ENCODE measurements around the gene NINL.
"Not testable (repeated sequence)": the region's sequence is repeated elsewhere in the genome, so short reads cannot be mapped to it uniquely, and the experiment has no call there.

Gene NINL

DNA sequence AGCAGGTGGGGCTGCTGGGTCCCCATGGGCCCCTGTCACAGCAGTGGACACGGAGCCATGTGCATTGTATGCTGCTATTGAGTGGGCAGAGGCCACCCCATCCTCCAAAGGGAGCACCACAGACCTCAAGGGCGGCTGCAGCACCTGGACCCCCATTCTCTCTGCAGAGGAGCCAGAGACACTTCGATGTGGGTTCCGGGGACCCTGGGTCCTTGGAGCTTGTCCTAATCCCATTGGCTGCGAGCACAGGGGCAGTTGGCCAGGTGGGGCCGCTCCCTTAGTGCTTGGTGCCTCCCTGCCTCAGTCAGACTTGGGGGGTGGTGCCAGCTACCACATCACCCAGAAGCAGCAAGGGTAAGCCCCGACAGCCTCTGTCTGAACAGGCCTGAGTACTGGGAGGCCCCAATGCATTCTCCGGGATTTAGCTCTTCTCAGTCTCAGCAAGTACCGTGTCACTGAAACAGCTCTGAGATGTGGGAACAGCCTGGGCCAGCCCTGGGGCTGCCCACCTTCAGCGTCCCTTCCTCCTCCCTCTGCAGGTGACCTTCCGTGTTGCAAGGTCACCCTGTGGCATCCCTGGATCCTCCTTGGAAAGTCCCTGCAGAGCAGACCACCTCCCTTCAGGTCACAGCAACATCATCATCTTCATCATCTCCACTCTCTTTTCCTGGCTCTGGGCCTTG, 104.0 kb downstream of the NINL start:
- no peak for DNase-seq

DNA sequence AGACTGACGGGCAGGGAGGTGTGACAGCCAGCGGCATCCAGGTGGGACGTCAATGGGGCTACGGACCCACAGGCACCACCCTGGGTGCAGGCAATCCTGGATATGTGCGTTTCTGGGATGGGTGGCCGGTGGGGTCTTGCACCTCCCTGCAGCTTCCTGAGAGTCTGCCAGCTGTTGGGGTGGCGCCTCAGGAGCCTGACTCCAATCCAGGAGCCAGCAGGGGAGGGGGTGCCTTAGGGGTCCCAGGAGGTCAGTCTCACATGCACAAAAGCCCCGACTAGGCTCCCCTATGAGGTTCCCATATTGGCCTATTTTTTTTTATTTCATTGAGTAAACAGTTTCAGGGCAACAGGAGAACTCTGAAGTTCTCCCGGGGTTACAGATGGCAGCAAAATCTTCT, 104.5 kb downstream of the NINL start:
- DNase-seq, result no peak

DNA sequence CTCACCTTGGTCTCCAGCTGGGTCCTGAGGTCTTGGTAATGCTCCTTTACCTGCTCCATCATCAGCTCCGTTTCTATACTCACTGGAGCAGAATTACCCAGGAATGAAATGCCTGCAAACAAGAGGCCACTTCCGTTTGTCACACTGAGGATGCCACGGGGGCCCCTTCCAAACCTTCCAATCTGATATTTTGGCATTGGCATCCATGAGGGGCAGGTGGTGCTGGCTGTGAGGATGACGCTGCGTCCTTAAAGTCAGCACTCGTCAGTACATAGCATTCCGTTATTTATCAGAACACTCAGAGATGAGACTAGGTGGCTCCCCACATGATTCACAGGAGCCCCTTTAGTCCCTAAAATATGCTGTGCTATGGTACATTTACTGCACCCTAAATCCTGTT, 105.2 kb downstream of the NINL start:
- DNase-seq, result no peak

DNA sequence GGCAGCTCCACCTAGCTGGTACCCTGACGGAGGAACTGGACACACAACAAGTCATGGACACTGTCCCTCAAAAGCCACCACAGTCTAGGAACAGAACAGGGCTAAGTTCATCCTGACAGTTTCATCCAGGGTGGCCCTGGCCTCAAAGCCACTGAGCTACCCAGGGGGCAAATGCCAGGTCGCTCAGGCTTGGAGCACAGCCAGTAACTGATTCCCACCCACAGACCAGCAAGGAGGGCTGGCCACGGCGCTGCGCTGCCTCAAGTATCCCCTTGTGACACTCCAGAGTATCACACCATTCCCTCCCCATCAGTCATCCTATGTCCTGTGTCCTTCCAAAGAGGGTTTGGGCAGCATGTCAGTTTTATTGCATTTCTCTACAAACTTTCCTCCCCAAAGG, 105.7 kb downstream of the NINL start:
- no peak for DNase-seq

DNA sequence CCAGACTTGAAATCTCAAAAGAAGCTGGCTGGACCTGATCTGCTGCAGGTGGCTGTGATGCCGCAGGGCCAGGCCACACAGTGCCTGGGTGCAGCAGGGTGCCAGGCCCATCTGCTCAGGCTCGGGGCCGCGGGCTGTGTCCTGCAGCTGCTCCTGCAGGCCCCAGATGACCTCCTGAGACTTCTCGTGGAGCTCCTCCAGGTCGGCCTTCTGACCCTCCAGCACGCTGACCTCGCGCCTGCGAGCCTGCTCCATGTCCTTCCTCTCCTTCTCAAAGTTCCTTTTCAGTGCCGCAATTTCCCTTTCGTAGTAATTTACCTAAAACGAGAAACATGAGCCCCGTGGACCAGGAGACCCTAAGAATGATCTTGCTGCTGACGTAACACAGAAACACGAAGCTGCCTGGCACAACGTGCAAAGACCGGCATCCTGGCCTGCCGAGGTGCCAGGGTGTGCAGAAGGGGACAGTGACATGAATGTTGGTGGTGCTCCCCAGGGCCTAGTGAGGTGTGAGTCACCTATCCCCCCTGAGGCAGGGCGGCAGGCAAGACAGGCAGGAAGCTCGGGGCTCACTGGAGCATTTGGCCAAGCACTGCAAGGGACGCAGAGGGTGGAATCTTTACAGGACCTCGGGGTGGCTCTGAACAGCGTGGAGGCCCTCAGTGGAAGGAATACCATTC, 106.3 kb downstream of the NINL start:
- DNase-seq, result no peak

DNA sequence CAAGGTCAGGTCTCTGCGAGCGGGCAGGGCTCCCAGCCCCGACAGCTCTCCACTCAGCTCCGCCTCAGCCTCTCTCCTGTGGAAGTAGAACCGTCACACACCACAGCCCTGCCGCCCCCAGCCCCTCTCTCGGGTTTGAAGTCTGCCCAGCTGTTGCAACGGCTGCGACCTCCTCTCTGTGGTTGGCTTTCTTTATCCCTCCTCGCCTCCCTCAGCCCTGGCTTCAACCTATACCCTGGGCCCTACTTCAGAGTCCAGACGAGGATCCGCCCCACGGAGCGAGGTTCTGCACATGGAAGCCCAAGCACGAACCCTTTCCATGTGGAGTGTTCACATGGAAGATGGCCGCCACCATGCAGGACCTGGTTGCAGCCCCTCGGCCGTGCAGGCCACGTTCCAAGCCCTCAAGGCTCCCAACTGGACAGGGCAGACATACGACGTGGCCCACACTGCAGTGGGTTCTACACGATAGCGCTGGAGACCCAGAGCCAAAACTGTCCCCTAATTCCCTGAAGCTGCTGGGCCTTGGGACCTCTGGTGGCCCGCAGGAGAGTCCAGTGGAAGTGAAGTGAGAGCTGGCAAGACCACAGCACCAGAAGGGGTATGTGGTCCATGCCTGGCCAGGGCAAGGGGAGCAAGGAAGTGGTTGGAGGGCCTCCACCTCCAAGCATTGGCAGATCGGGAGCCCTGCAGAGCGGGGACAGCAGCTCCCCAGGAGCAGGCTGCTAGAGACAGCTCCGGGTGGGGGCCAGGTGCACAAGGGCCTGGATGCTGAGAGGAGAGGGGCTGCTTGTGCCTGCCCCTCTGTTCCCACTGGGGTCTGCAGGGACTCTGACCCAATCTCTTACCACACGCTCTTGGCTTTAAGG, 108.1 kb downstream of the NINL start:
- no peak for DNase-seq

DNA sequence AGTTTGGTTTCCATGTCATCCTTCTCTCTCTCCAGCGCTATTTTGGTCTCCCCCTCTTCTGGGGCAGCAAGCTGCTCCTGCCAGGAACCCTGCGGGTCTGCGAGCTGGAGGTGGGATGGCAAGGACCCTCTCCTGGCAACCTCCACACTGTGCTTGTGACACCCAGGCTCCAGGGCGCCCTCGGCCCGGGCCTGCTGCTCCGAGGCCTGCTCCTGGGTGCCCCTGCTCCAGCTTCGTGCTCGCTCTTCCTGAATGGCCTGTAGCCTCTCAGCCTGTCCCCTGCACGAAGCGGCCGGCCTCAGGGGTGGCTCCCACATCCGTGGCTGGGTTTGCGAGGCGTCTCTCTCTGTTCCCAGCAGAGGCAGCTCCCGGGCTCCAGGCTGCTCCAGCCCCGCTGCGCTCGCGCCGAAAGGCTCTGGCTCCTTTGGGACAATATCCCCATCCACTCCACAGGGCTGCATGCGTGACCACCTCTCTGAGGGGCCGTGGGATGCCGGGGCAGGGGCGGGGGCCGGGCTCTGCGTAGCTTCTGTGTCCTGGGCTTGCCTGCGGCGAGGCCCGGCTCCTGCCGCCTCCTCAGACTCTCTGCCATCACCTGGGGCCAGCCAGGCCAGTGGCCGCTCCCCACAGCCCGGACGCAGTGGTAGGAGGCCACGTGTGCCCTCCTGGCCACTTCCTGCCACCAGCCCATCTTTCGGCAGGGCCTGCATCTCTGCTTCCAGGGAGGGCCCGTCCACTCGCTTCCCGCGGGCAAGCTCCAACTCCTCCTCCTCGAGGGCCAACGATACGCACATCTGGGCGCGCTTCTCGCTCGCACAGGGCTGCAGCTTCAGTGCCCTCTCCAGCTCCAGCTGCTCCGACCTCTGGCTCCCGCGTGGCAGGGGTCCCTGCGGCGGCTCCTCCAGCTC, 109.0 kb downstream of the NINL start:
- DNase-seq, result no peak

DNA sequence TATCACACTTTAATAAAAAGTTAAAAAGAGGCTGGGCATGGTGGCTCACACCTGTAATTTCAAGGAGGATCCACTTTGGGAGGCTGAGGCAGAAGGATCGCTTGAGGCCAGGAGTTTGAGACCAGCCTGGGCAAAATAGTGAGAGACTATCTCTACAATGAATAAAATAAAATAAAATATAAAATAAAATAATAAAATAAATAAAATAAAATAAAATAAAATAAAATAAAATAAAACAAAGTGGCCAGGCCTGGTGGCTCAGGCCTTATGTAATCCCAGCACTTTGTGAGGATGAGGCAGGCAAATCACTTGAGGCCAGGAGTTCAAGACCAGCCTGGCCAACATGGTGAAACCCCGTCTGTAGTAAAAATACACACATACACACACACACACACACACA, 112.0 kb downstream of the NINL start:
- DNase-seq, result not testable (repeated sequence)

DNA sequence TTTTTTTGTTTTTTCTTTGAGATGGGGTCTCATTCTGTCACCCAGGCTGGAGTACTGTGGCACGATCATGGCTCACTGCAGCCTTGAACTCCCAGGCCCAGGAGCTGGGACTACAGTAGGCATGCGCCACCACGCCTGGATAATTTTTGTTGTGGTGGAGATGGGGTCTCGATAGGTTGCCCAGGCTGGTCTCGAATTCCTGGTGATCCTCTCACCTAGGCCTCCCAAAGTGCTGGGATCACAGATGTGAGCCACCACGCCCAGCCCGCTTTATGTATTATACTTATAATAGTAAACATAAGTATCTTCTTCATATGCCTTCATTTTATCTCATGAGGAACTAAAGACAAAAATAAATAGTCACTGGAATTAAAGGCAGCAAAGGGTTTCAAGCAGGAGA, 114.3 kb downstream of the NINL start:
- no peak for DNase-seq

DNA sequence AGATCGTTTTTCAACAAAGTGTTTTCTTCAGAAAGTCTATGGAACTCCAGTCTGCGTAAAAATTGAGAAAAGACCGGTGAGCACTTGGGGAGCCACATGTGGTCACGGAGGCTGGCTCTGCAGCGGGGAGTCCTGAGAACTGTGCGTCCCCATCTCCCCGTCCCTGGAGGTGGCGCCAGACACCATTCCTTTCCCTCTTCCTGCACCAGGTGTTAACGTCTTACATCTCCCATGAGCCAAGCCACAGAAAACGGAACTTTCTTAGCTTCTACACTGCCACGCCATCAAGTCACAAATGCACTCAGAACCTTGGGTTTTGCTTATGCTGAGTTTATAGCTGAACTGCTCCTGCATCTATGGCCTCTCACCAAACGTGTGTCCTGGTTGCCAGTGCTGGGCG, 115.3 kb downstream of the NINL start:
- peak; percentile 14 for DNase-seq

DNA sequence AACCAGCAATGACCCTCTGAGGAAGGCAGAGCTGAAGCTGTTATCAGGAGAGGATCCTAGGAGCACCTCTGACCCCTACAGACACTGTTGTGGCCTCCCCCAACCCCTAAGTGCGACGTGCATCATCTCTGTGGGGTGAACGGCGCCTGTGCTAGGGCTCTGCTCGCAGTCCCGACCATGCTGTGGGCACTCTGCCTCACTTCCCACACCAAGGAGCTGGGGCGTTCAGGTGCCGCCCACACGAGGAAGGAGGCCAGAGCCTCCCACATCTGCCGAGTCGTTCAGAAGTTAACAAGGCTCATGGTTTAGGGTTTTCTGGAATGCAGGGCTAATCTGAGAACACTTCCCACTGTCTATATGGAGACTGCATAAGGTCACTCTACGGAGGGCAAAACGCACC, 115.8 kb downstream of the NINL start:
- DNase-seq, result no peak

DNA sequence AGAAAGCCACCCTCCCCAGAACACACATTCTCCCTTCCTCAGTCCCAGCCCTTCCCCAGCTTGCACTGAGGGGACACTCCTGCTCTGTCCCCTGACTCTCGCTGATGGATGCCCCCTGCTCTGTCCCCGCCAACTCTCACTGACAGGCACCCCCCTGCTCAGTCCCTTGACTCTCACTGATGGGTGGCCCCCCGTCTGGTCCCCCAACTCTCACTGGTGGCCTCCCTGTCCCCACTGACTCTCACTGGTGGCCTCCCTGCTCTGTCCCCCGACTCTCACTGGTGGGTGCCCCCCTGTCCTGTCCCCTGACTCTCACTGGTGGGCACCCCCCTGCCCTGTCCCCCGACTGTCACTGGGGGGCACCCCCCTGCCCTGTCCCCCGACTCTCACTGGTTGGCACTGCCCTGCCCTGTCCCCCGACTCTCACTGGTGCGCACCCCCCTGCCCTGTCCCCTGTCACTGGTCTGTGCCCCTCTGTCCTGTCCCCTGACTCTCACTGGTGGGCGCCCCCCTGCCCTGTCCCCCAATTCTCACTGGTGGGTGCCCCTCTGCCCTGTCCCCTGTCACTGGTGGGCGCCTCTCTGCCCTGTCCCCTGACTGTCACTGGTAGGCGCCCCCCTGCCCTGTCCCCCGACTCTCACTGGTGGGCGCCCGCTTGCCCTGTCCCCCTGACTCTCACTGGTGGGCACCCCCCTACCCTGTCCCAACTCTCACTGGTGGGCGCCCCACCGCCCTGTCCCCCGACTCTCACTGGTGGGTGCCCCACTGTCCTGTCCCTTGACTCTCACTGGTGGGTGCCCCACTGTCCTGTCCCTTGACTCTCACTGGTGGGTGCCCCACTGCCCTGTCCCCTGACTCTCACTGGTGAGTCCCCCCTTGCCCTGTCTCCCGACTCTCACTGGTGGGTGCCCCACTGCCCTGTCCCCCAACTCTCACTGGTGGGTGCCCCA, 116.9 kb downstream of the NINL start:
- DNase-seq, result no peak

DNA sequence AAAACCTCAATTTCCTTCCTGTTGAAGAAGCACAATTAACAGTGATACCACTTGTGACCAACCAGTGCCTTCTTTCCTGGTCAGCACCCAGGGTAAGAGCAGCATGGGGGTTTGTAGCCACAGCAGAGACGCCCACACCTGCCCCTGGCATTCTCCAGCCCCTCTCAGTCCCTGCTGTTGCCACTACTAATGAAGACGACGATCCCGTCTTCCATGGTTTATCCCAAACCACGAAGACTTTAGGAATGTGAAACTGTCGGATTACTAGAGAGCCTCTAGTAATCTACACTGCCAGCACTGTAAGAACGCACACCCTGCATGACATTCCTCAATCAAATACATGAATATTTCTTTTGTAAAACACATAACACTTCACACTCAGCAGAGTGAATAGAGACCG, 117.9 kb downstream of the NINL start:
- no peak for DNase-seq

DNA sequence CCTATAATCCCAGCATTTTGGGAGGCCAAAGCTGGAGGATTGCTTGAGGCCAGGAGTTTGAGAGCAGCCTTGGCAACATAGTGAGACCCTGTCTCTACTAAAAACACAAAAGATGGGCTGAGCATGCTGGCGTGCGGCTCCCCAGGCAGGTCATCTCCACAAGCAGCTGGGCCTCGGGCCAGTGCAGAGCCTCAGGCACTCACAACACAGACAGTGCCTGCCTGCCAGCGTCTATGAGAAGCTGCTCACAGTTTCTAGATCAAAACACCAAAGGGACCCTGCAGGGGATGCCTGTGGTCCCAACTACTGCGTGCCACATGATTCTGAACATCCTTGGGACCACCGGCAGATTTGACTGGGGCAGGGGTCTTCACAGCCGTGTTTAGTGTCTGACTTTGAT, 118.5 kb downstream of the NINL start:
- no peak for DNase-seq

DNA sequence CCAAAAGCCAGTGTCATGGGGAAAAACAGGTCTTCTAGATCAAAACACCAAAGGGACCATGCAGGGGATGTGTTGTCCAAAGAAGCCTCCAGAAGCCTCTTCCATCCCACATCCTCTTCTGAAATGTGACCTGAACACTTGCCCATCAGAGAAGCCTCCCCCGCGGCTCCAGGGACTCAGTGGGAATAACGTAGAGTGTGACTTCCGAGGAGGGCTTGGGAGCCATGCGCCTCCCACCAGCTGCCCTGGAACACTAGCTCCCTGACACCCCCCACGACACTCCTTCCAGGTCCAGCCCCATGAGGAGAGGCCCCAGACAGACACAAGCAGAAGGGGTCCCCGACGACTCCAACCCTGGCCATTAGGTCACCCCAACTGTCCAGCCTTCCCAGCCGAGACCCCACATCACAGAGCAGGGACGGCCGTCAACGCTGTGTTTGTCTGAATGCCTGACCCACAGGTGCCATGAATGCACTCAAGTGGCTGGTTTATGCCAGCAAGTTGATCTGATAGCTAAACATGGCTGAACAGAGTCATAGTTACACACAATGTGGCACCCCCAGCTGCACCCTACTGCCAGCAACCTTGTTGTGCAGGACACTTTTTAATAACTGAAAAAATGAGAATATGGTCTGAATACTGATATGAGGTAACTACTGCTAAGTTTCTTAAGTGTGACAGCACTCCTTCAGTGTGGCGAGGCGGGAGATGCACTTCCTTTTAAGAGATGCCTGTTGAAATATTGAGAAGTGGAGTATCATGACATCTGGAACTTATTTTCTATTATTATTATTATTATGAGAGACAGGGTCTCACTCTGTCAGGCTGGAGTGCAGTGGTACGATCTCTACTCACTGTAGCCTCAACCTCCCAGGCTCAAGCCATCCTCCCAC, 119.8 kb downstream of the NINL start:
- no peak for DNase-seq

DNA sequence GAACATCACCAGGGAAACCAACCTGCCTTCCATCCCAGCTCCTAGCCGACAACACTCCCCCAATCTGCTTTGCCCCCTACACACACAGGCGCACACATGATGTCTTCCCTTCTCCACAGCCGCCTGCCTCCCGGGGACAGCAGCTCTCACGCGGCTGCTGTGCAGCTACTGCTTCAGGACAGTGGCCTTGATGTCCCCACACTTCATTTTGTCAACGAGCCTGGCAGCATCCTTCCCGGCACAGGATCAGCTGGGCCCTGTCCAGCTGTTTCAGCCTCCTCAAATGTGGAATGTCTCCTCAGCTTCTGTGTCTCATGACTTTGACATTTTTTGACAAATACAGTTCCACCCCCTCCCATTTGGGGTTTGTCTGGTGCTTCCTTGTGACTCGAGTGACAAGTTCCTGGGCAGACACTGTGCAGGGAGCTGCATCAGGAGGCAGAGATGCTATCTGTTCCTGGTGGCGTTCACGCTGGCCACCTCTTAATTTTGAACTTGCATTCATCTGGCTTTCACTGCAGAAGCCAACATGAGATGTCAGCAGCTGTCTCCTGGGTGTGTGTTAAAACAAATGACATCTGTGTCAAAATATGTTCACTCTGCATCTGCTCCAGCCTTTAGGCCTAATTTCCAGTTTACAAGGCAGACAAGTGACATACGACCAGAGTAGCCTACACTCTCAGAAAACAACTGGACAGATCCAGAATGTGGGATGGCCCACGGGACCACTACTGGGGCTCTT, 120.7 kb downstream of the NINL start:
- DNase-seq, result no peak

DNA sequence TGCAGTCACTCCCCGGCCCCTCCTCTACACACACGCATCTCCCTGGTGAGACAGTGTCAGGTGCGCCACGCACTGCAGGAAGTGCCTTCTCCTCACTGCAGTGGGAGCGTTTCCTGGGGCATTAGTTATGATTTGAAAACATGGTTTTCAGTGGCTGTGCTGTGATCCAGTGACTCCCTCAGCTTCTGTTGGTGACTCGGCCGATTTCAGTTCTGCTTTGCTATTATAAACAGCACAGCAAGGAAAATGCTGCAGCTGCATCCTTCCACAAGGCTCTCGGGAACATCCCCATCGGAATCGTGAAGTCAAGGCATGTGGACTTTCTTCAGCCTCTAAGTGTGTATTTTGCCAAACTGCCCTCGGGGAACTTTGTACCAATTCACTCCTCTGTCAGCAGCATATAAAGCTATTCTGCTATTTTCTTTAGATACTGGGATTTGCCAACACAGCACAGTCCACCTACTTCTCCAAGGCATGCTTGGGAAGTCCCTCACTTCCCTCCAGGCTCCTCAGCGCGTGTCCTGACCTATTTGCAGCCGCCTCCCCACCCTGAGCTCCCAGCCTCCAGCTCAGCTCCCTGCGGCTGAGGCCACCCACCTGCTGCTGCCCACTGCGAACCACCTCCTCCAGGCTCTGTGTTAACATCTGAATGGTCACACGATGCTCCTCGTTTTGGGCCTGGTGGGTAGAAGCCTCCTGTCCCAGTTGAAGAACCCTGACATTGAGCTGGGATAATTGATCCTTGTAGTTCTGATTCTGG, 123.4 kb downstream of the NINL start:
- no peak for DNase-seq

DNA sequence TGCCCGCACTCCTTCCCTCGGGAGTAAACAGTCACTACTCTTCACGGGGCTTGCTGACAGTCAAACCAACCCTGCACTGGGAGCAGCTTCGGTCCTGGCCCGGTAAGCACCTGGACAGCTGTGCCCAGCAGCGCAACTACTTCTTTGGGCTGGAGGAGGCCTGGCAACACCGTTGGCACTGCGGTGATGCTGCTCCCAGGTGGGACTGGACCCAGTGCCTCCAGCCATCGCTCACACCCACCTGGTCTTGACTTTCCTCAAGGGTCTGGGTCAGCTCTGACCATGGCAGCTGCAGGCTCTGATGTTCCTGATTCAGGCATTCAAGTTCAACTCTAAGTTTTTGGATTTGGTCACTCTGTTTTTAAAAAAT, 124.1 kb downstream of the NINL start:
- no peak for DNase-seq

Data from NCI-H1105 treated with DMSO at 0.1 percent for 48 hours (cell line).